NCI-H1417 treated with DMSO at 0.1 percent for 48 hours (cell line): ENCODE results near the gene IRF5.
"Not testable (repeated sequence)": the region's sequence is repeated elsewhere in the genome, so short reads cannot be mapped to it uniquely, and the experiment has no call there.

ENCODE experiments used
- DNase-seq: peaks from one replicate; lab custom pipeline; 2025; lab: John Stamatoyannopoulos, UW

Gene IRF5

DNA sequence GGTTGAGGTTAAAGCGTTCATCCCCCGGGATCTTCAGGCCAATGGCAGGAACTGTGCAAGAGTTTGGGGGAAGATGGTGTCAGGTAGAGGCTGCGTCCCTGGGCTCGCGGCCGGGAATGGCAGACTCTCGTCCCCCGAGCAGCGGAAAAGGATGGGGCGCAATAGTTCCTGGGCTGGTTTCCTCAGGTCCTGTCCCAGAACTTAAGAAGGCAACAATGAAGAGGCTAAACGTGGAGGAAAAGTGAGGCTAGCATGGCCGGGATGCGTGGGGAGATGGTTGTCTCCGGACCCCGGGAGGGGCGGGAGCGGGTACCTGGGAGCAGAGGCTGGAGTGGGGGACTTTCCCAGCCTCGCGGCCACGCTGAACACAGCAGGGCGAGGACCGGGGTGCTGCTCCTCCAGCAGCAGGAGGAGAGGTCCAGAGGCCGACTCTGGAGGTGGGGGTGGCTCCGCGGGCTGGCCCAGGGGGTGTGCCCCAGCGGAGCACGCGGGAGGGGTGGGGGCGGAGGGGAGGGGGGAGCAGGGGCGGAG lies 882 bp downstream of the IRF5 start:
- no peak for DNase-seq

GRCh38 chr7:128939075-128939860 lies 1.5 kb downstream of the IRF5 start:
- DNase-seq: no peak

DNA sequence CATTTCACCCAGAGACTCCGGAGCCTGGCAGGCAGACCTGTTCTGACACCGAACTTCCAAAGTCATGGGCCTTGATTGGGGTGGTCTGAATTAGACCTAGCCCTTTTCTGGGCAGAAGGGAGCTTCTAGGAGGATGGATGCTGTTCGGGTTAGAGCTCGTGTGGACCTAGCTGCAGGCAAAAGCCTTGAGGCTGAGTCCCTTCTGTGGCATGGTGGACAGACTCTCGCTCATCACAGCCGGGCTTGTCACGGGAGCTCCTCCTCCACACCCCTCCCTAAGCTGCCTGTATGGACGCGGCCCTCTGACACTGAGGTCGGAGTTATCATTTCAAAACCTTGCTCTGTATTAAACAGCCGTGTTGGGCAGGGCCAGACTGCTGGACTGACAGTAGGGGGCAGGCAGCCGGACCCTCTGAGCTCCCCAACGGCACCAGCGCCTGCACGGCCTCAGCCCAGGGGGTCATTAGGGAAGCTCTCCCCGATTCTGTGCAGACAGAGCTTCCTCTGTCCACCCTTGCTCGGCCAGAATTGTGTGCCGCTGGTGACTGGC lies 2.2 kb downstream of the IRF5 start:
- DNase-seq: no peak

GRCh38 chr7:128940494-128941322 lies 3.0 kb downstream of the IRF5 start:
- DNase-seq: no peak

- no peak for DNase-seq
These were observed 3.7 kb downstream of the IRF5 start for GRCh38 chr7:128941323-128941890.

DNA sequence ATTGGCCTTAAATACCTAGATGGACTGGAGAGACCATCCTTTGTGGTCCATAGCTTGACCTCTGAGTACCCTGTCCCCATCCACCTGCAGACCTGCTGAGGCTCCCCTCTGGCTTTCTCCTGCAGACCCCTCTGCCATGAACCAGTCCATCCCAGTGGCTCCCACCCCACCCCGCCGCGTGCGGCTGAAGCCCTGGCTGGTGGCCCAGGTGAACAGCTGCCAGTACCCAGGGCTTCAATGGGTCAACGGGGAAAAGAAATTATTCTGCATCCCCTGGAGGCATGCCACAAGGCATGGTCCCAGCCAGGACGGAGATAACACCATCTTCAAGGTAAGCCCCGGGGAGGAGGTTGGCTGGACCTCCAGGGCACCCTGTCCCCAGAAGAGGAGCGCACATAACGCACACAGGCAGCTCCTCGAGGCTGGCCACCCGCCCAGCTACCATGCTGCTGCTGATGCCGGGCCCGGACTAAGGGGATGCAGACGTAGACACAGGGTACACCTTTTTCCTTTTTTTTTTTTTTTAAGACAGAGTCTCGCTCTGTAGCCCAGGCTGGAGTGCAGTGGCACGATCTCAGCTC lies 4.3 kb downstream of the IRF5 start:
- no peak for DNase-seq

DNA sequence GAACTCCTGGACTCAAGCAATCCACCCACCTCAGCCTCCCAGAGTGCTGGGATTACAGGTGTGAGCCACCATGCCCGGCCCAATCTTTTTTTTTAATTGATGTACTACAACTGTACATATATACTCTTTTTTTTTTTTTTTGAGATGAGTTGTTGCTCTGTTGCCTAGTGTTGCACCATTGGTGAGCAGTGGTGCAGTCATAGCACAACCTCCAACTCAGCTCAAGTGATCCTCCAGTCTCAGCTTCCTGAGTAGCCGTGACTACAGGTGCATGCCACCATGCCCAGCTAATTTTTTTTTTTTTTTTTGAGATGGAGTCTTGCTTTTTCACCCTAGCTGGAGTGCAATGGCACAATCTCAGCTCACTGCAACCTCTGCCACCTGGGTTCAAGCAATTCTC lies 5.5 kb downstream of the IRF5 start:
- DNase-seq: not testable (repeated sequence)

GRCh38 chr7:128944487-128945236 lies 6.9 kb downstream of the IRF5 start:
- DNase-seq: no peak

- DNase-seq: no peak
These were observed 8.1 kb downstream of the IRF5 start for GRCh38 chr7:128945668-128946366.

GRCh38 chr7:128946936-128947830 lies 9.5 kb downstream of the IRF5 start:
- DNase-seq: no peak

DNA sequence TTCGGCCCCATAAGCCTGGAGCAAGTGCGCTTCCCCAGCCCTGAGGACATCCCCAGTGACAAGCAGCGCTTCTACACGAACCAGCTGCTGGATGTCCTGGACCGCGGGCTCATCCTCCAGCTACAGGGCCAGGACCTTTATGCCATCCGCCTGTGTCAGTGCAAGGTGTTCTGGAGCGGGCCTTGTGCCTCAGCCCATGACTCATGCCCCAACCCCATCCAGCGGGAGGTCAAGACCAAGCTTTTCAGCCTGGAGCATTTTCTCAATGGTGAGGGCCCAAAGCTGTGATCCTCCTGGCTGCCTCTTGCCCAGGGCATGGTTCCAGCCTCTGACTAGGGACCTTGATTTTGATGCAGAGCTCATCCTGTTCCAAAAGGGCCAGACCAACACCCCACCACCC lies 10.1 kb downstream of the IRF5 start:
- no peak for DNase-seq

DNA sequence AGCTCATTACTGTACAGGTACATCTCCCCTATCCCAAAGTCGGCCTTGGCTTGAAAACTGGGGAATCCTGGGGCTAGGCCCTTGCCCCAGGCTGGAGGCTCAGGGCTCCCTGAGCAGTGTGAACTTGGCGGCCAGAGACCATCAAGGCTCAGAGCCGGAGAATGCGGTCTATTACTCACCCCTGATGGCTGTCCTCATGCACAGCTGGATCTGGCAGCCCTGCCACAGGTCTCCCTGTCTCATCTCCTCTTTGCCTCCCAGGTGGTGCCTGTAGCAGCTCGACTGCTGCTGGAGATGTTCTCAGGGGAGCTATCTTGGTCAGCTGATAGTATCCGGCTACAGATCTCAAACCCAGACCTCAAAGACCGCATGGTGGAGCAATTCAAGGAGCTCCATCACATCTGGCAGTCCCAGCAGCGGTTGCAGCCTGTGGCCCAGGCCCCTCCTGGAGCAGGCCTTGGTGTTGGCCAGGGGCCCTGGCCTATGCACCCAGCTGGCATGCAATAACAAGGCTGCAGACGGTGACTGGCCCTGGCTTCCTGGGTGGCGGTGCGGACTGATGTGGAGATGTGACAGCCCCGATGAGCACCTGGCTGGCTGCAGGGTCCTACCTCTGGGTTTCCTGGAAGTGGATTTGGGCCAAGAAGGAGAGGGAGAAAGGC lies 10.7 kb downstream of the IRF5 start:
- DNase-seq: no peak

GRCh38 chr7:128948976-128949760 lies 11.4 kb downstream of the IRF5 start:
- DNase-seq: no peak

GRCh38 chr7:128951296-128951695 lies 13.6 kb downstream of the IRF5 start:
- no peak for DNase-seq

DNA sequence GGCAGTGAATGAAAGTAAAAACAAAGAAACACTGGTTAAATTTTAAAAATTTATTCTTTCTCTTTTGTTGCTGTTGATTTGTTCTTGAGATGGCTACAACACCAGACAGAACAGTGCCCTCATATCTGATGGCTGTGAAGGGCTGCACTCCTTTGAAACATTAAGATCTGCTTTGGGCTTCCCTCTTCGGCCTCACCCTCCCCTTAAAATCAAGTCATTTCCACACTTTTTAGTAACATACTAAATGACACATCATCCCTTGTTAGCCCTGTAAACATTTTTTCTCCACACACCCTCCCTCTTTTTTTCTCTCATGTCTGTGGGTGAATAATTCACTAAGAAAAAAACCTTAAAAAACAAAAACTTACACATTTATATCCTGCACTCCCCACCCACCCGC lies 16.4 kb downstream of the IRF5 start:
- DNase-seq: no peak

DNA sequence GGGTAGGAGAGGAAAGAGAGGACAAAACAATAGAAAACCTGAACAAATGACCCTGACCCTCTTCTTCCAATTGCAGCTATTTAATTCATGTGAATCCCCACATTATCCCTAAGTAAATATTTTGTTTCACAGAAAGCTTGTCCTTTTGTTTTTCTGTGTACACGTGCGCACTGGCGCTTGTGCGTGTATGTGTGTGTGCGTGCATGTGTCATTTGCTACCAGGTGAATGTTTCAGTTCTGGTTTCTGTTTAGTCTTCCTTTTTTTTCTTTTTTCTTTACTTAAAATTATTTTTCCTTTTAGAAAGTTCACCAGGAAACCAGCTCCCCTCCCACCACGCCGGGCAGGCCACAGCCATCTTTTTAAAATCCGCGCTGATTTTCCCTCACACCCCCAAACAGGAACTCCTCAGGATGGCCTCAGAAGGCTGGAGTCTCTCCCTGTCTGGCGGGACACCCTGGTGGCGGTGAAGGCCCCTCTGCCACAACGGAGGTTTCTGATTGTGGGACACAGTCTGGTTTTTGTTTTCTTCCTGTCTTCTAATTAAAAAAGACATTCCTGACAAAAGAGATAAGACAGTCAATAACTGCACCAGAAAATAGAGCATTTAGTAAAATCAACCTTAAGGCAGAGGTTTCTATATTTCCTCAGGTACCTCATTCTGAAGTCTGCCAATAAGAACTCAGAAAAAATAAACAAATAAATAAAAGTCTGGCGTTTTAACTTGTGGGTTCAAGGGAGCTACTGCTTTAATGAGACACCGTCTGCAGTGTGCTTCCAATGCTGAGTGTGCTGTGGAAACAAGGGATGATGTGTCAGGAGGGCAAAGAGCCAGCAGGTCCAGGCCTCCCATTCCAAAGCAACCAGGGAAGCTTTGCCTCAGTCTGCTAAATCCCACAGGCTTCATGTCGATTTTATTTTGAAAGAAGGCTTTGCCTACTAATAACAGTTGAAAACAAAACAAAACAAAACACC lies 17.4 kb downstream of the IRF5 start:
- DNase-seq: no peak

DNA sequence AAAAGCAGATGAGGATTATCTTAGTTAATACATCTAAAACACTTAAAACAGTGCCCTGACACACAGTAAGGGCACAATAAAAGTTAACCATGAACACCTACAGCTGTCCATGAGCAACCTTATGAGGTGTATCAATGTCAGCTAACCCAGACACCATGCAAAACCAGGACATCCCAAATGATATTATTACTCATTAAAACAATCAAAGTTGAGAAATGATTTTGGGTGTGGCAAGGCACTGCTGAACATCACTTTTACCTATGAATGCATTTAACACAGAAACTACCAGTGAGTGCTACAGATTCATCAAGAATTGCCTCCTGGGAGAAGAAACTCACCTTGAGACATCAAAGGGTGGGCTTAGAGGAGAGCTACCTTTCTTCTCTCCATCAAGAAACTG lies 18.3 kb downstream of the IRF5 start:
- DNase-seq: no peak
